Panc1 (cell line): ENCODE measurements around the gene CCDC171. TPM values are rescaled to one million over a fixed set of nuclear protein-coding genes. Genes with fewer than 3 reads are reported as not detected.

Source experiments
- ATAC-seq: fragments of 200-7000 bp; cut with Tn5 transposase; 2 replicates; pipeline ENCODE4 v1.9.1; 2020; ENCODE audit warnings: mild to moderate bottlenecking, moderate library complexity
- BruUV-seq: library from RNA; stranded (reverse); fragments of 400-500 nt; replicated peaks from 2 replicates; lab custom pipeline; 2021; lab: Mats Ljungman, UMichigan
- CTCF ChIA-PET: fragments of 300-600 bp; sonication (Branson Sonifier 250); formaldehyde crosslinking; loops from one replicate; lab custom pipeline; 2022; ENCODE audit warnings: antibody characterized with exemption; lab: Charles Lee
- POLR2A ChIA-PET: fragments of 300-600 bp; sonication (Branson Sonifier 250); formaldehyde crosslinking; loops from one replicate; lab custom pipeline; 2022; ENCODE audit warnings: antibody characterized with exemption; lab: Charles Lee
- DNase-seq: peaks from one replicate; pipeline ENCODE4 v3.0.0-alpha.2; 2010; ENCODE audit warnings: low read depth, low spot score
- H3K27ac ChIP-seq: 2 replicates; pipeline ENCODE4 v1.5.1; 2011; ENCODE audit warnings: mild to moderate bottlenecking, low read length, inconsistent platforms
- H3K27me3 ChIP-seq: fragments of 200-500 bp; sonication (Bioruptor generic); 2 replicates; pipeline ENCODE4 v1.6.0; 2014; ENCODE audit warnings: low read length, inconsistent platforms; ENCODE audit not compliant: control insufficient read depth, insufficient read depth
- H3K36me3 ChIP-seq: fragments of 200-500 bp; sonication (Bioruptor generic); 2 replicates; pipeline ENCODE4 v1.5.1; 2014; ENCODE audit warnings: inconsistent platforms, mild to moderate bottlenecking, low read length, moderate library complexity; ENCODE audit not compliant: control insufficient read depth, insufficient read depth
- H3K4me1 ChIP-seq: 2 replicates; pipeline ENCODE4 v1.5.1; 2011; ENCODE audit warnings: inconsistent platforms, mild to moderate bottlenecking, low read length, moderate library complexity; ENCODE audit not compliant: control insufficient read depth, insufficient read depth
- H3K4me3 ChIP-seq, 2 experiments: 2 replicates each; pipeline ENCODE4 v1.5.1; 2011 to 2012; ENCODE audit warnings: low read depth in 2 of 2, low read length in 2 of 2, mild to moderate bottlenecking in 2 of 2, inconsistent platforms in 1 of 2, moderate library complexity in 1 of 2
- H3K9me3 ChIP-seq: fragments of 200-500 bp; sonication (Bioruptor generic); 2 replicates; pipeline ENCODE4 v1.5.1; 2014; ENCODE audit warnings: low read depth, mild to moderate bottlenecking, inconsistent platforms, low read length, moderate library complexity; ENCODE audit not compliant: control insufficient read depth, insufficient read depth
- CTCF ChIP-seq: fragments of 450-650 bp; IDR thresholded peaks from 2 replicates; pipeline ENCODE4 v1.5.1; 2017; ENCODE audit warnings: mild to moderate bottlenecking
- POLR2AphosphoS5 ChIP-seq: IDR thresholded peaks from 2 replicates; pipeline ENCODE4 v1.6.1; 2012; ENCODE audit warnings: mild to moderate bottlenecking, low read depth, low read length, moderate library complexity
- SIN3A ChIP-seq: IDR thresholded peaks from 2 replicates; pipeline ENCODE4 v1.6.1; 2012; ENCODE audit warnings: low read depth, mild to moderate bottlenecking, low read length, moderate library complexity, borderline replicate concordance; ENCODE audit not compliant: insufficient read depth
- TCF7L2 ChIP-seq: IDR thresholded peaks from 2 replicates; pipeline ENCODE4 v1.6.1; 2011; ENCODE audit warnings: mild to moderate bottlenecking, low read depth, low read length, inconsistent platforms
- in situ Hi-C: cut with HindIII; loops from 2 replicates; pipeline ENCODE4 v1.10.0; 2016; ENCODE audit warnings: low sequenced_read_pairs, low pct_unique_long_range_greater_than_20kb
- intact Hi-C: fragments of 100-400 bp; cut with micrococcal nuclease; formaldehyde crosslinking; loops from one replicate; pipeline ENCODE4 v1.10.0; 2022; ENCODE audit not compliant: unreplicated experiment
- total RNA-seq: library from RNA; stranded (reverse); gene quantifications from one replicate; pipeline ENCODE4 v1.2.1, GENCODE V29; 2021; ENCODE audit not compliant: unreplicated experiment
- TF ChIP-seq, protein P1 (sequence below), 2 experiments: IDR thresholded peaks; 2 replicates each; pipeline ENCODE4 v1.6.1; 2011 to 2012; ENCODE audit warnings: low read depth in 2 of 2, control low read depth in 1 of 2, low read length in 1 of 2, mild to moderate bottlenecking in 1 of 2, moderate library complexity in 1 of 2; ENCODE audit not compliant: insufficient read depth in 1 of 2

CCDC171 gene
- total RNA-seq, 1 experiment from 2014 or later = 1.5 TPM

- no peak overlapping the region for H3K4me3 ChIP-seq
- TF ChIP-seq POLR2AphosphoS5 (no peak), TCF7L2 (no peak), SIN3A (no peak), CTCF (no peak)
- TF ChIP-seq, protein P1, sequence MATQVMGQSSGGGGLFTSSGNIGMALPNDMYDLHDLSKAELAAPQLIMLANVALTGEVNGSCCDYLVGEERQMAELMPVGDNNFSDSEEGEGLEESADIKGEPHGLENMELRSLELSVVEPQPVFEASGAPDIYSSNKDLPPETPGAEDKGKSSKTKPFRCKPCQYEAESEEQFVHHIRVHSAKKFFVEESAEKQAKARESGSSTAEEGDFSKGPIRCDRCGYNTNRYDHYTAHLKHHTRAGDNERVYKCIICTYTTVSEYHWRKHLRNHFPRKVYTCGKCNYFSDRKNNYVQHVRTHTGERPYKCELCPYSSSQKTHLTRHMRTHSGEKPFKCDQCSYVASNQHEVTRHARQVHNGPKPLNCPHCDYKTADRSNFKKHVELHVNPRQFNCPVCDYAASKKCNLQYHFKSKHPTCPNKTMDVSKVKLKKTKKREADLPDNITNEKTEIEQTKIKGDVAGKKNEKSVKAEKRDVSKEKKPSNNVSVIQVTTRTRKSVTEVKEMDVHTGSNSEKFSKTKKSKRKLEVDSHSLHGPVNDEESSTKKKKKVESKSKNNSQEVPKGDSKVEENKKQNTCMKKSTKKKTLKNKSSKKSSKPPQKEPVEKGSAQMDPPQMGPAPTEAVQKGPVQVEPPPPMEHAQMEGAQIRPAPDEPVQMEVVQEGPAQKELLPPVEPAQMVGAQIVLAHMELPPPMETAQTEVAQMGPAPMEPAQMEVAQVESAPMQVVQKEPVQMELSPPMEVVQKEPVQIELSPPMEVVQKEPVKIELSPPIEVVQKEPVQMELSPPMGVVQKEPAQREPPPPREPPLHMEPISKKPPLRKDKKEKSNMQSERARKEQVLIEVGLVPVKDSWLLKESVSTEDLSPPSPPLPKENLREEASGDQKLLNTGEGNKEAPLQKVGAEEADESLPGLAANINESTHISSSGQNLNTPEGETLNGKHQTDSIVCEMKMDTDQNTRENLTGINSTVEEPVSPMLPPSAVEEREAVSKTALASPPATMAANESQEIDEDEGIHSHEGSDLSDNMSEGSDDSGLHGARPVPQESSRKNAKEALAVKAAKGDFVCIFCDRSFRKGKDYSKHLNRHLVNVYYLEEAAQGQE (IDR thresholded peaks at IDR 0.05; ENCODE audit: insufficient read depth in 1 of 2, low read depth in 2 of 2, low read length in 1 of 2) = no peak
- intact Hi-C loops (no loop called here), in situ Hi-C loops (no loop called here)
- no peaks in the 10 kb centered on the region for H3K4me1 ChIP-seq
- no peak for DNase-seq
- ChIA-PET POLR2A (no interaction called here), CTCF (no interaction called here)
- H3K36me3 ChIP-seq = no peaks in the 10 kb centered on the region
- no peaks in the 10 kb centered on the region for H3K9me3 ChIP-seq
- ATAC-seq = no peak
- H3K27ac ChIP-seq = no peak overlapping the region
- BruUV-seq = no TSS peak
- no peaks in the 10 kb centered on the region for H3K27me3 ChIP-seq
Observed at GRCh38 chr9:16023446-16023845, 470.6 kb downstream of the CCDC171 start.

Other genes with a start within 250 kb of the CCDC171 start
- gene TTC39B, start 245.8 kb upstream of the CCDC171 start, total RNA-seq = 1.6 TPM
- 11.5 TPM for gene SNAPC3, start 130.2 kb upstream of the CCDC171 start, total RNA-seq
- 30.4 TPM for gene PSIP1, start 42.1 kb upstream of the CCDC171 start, total RNA-seq